ENCODE data around the gene DPYD.
A peak's percentile ranks its signal among the peaks of the same experiment; 100 is the strongest.

The DPYD gene

GRCh38 chr1:97781762-97782337 is 139.0 kb downstream of the DPYD start:
- DNase-seq: peak; percentile 22

- no peak for DNase-seq
Measured at GRCh38 chr1:97780884-97781283, 139.9 kb downstream of the DPYD start.

GRCh38 chr1:97778718-97779117 is 142.1 kb downstream of the DPYD start:
- no peak for DNase-seq

- DNase-seq: no peak
Measured at GRCh38 chr1:97770376-97770775, 150.5 kb downstream of the DPYD start.

GRCh38 chr1:97767381-97767780 is 153.5 kb downstream of the DPYD start:
- DNase-seq: no peak

GRCh38 chr1:97764991-97765390 is 155.8 kb downstream of the DPYD start:
- no peak for DNase-seq

GRCh38 chr1:97761637-97762036 is 159.2 kb downstream of the DPYD start:
- DNase-seq: no peak

GRCh38 chr1:97759078-97759477 is 161.8 kb downstream of the DPYD start:
- no peak for DNase-seq

- no peak for DNase-seq
Measured at GRCh38 chr1:97758541-97759057, 162.2 kb downstream of the DPYD start.

GRCh38 chr1:97745912-97746311 is 174.9 kb downstream of the DPYD start:
- DNase-seq: no peak

GRCh38 chr1:97744977-97745376 is 175.9 kb downstream of the DPYD start:
- DNase-seq: no peak

GRCh38 chr1:97743129-97743528 is 177.7 kb downstream of the DPYD start:
- DNase-seq: no peak

- no peak for DNase-seq
Measured at GRCh38 chr1:97740891-97741290, 179.9 kb downstream of the DPYD start.

- no peak for DNase-seq
Measured at GRCh38 chr1:97739596-97740103, 181.2 kb downstream of the DPYD start.

GRCh38 chr1:97738270-97738669 is 182.6 kb downstream of the DPYD start:
- DNase-seq: no peak

- no peak for DNase-seq
Measured at GRCh38 chr1:97730271-97730670, 190.6 kb downstream of the DPYD start.

GRCh38 chr1:97728436-97728835 is 192.4 kb downstream of the DPYD start:
- no peak for DNase-seq

- DNase-seq: no peak
Measured at GRCh38 chr1:97727029-97727428, 193.8 kb downstream of the DPYD start.

GRCh38 chr1:97726386-97726785 is 194.4 kb downstream of the DPYD start:
- DNase-seq: no peak

- no peak for DNase-seq
Measured at GRCh38 chr1:97721221-97721620, 199.6 kb downstream of the DPYD start.

GRCh38 chr1:97712980-97713379 is 207.9 kb downstream of the DPYD start:
- no peak for DNase-seq

- no peak for DNase-seq
Measured at GRCh38 chr1:97711858-97712257, 209.0 kb downstream of the DPYD start.

- DNase-seq: no peak
Measured at GRCh38 chr1:97693601-97694000, 227.2 kb downstream of the DPYD start.

- DNase-seq: no peak
Measured at GRCh38 chr1:97691325-97691724, 229.5 kb downstream of the DPYD start.

GRCh38 chr1:97685360-97685759 is 235.5 kb downstream of the DPYD start:
- no peak for DNase-seq

Measured in activated CD4-positive, alpha-beta T cell treated with anti-CD3 and anti-CD28 coated beads, Interleukin-2, Interleukin-6, amounts not matched to agents 100 ng/mL and 50 ng/mL, durations not matched to agents 16 hours and 8 hours (primary cell).